Vagina (tissue), 2 donors: ENCODE results near the gene SNORC.

Experiments used
- POLR2A ChIP-seq, 2 donors: fragments of 450-650 bp; IDR thresholded peaks; one replicate each; pipeline ENCODE4 v1.6.1; 2017; ENCODE audit warnings: antibody characterized with exemption in 2 of 2, mild to moderate bottlenecking in 2 of 2, moderate library complexity in 2 of 2
- POLR2AphosphoS5 ChIP-seq, 2 donors: sonication (generic); formaldehyde crosslinking; IDR thresholded peaks; one replicate each; pipeline ENCODE4 v1.9.0; 2017; ENCODE audit warnings: antibody characterized with exemption in 2 of 2, mild to moderate bottlenecking in 2 of 2, low read depth in 1 of 2; ENCODE audit not compliant: insufficient read depth in 1 of 2
- TF ChIP-seq, protein P1 (sequence below), 3 experiments: fragments of 450-650 bp in 2 of 3; fragments of 200-600 bp in 1 of 3; sonication (generic) in 1 of 3; IDR thresholded peaks; one replicate each; pipeline ENCODE4 v1.5.1; 2017 to 2019; ENCODE audit warnings: antibody characterized with exemption in 3 of 3, mild to moderate bottlenecking in 2 of 3, moderate library complexity in 2 of 3

DNA sequence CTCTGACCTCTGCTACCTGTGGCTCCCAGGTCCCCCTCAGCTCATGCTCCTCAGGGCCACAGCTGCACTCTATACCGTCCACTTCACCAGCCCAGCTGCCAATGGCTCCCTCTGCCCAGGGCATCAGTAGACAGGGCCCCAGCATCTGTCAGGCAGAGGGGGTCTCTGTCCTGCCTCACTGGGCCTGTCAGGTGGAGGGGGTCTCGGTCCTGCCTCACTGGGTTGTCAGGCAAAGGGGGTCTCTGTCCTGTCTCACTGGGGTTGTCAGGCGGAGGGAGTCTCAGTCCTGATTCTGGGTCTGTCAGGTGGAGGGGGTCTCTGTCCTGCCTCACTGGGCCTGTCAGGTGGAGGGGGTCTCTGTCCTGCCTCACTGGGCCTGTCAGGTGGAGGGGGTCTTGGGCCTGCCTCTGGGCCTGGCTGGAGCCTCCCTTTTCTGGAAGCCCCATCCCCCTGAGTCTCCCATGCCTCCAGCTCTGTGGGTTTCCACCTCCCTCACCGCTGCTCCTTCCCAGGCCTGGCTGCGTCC, 19.9 kb downstream of the SNORC start:
- TF ChIP-seq, protein P1, sequence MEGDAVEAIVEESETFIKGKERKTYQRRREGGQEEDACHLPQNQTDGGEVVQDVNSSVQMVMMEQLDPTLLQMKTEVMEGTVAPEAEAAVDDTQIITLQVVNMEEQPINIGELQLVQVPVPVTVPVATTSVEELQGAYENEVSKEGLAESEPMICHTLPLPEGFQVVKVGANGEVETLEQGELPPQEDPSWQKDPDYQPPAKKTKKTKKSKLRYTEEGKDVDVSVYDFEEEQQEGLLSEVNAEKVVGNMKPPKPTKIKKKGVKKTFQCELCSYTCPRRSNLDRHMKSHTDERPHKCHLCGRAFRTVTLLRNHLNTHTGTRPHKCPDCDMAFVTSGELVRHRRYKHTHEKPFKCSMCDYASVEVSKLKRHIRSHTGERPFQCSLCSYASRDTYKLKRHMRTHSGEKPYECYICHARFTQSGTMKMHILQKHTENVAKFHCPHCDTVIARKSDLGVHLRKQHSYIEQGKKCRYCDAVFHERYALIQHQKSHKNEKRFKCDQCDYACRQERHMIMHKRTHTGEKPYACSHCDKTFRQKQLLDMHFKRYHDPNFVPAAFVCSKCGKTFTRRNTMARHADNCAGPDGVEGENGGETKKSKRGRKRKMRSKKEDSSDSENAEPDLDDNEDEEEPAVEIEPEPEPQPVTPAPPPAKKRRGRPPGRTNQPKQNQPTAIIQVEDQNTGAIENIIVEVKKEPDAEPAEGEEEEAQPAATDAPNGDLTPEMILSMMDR (IDR thresholded peaks at IDR 0.05): no peak
- TF ChIP-seq POLR2AphosphoS5 (IDR thresholded peaks at IDR 0.05; ENCODE audit: insufficient read depth in 1 of 2, low read depth in 1 of 2) (no peak), POLR2A (IDR thresholded peaks at IDR 0.05) (no peak)
